NCI-H128 (cell line): Measurements from ENCODE around the gene SPSB1.

ENCODE experiments used
- DNase-seq: peaks from one replicate; lab custom pipeline; 2025; ENCODE audit not compliant: unreplicated experiment; lab: John Stamatoyannopoulos, UW

The SPSB1 gene

GRCh38 chr1:9317591-9318417 is 25.1 kb downstream of the SPSB1 start:
- no peak for DNase-seq

GRCh38 chr1:9319208-9319788 is 26.6 kb downstream of the SPSB1 start:
- DNase-seq = no peak

DNA sequence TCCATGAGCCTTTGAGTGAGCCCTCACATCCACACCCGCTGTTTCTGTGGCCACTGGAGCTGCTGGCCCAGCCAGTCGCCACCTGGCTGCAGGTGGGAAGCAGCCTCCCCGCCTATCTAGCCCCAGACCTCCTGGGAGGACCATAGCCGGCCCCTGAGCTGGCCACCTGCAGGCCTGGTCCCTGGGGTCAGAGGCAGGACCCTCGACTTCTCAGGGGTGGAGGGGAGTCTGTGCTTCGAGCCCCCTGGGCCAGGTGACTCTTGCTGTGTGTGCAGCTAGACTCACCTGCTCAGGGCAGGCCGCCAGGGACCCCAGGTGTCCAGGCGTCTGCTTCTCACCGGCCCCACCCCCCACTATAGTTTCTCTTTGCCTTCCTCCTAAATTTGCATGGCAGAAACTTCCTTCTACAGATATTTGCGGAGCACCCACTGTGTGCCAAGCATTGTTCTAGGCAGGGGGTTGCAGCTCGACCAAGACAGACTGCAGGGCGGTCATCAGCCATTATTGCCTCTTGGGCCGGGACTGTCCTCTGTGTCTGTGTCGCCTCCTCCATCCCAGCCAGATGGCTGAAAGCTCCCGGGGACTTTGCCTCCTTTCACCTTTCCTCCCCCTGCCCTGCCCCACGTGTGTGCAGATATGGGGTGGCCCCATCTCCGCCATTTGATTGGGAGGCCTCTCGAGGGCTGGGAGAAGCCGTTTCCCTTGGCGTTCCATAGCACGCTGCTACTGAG is 27.3 kb downstream of the SPSB1 start:
- DNase-seq = no peak

- no peak for DNase-seq
Measured at GRCh38 chr1:9320520-9321479, 28.1 kb downstream of the SPSB1 start.

DNA sequence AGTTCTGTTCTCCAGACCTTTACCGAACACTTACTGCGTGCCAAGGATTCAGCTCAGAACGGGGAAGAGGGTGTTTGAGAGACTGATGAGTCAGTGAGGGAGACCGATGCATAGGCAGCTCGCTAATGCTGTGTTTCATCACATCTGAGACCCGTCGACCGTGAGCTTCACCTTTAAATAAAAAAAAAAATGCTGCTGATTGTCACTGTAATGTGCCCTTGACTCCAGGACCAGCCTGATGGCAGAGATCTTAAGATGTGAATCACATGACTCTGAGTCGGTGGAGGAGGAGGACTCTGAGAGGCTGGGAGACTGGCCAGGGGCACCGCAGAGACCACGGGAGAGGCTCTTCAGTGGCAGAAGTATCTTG is 28.8 kb downstream of the SPSB1 start:
- no peak for DNase-seq

DNA sequence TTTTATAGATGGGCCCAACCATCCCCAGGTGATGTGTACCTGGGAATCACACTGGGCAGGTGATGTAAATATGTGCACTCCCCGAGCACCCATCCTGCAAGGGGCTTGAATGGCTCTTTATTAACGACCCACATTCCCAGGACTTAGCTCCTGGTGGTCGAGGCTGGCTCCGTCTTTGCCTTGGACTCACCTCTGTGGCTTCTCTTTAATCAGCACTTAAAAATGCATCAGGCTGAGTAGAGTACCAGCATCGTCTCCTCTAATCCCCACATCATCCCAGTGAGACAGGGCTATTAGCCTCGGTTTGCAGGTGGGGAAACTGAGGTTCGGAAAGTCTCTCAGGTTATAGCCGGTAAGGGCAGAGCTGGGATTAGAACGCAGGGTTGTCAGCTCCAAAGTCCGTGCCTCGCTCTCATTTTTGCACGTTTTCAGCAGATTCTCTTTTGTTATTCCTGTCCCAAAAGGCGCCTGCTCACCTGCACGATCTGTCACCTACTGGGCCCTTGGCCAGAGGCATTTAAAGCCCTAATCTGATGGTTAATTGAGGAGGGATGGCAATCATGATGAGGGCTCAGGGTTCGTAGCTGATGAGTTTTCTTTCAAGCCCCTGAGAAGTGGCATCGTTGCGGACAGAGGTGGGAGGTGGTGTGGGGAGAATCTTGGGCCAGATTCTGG is 29.4 kb downstream of the SPSB1 start:
- no peak for DNase-seq

DNA sequence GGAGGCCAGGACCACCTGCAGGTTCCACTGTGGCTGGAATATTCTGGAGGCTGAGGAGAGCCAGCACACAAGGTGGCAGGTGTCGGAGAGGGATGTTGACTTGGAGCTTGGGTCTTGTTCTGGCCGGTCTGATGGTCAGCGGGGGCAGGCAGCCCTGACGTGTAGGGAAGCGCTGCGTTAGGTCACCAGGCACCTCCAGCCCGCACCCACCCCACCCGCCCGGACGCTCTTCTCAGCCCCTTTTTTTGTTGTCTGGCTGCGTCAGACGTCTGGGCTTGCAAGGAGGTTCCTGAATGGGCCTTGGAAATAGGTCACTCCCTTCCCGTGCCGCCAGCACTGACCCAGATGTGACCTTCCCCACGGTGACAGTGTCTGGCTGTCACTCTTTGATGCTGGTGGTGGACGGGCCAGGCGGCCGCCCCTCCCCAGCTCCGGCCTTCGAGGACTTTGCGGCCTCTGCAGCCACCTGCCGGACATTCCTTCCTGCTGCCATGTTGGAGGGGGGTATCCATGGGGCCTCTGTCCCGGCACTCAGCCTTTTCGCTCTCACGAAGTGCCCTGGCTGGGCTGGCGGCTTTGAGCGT is 30.1 kb downstream of the SPSB1 start:
- DNase-seq = no peak

- no peak for DNase-seq
Measured at GRCh38 chr1:9324246-9325096, 31.8 kb downstream of the SPSB1 start.

- no peak for DNase-seq
Measured at GRCh38 chr1:9326596-9326995, 33.9 kb downstream of the SPSB1 start.

GRCh38 chr1:9328201-9328600 is 35.5 kb downstream of the SPSB1 start:
- DNase-seq = no peak

DNA sequence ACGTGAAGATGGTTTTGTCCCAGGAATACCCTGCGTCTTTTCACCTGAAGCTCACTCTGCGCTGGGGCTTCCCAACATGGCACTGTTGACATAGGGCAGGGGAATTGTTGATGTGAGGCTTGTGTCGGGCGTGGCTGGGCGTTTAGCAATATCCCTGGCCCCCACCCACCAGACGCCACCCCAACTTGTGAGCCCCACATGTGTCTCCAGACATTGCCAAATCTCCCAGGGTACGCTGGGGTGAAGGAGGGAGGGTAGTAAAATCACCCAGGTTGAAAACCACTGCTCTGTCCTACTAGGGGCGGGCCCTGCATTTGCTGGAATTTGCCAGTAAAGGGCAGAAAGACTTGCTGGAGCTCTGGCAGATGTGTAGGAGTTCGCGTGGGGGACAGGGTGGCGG is 36.0 kb downstream of the SPSB1 start:
- DNase-seq = no peak

- DNase-seq = no peak
Measured at GRCh38 chr1:9331016-9331415, 38.3 kb downstream of the SPSB1 start.

DNA sequence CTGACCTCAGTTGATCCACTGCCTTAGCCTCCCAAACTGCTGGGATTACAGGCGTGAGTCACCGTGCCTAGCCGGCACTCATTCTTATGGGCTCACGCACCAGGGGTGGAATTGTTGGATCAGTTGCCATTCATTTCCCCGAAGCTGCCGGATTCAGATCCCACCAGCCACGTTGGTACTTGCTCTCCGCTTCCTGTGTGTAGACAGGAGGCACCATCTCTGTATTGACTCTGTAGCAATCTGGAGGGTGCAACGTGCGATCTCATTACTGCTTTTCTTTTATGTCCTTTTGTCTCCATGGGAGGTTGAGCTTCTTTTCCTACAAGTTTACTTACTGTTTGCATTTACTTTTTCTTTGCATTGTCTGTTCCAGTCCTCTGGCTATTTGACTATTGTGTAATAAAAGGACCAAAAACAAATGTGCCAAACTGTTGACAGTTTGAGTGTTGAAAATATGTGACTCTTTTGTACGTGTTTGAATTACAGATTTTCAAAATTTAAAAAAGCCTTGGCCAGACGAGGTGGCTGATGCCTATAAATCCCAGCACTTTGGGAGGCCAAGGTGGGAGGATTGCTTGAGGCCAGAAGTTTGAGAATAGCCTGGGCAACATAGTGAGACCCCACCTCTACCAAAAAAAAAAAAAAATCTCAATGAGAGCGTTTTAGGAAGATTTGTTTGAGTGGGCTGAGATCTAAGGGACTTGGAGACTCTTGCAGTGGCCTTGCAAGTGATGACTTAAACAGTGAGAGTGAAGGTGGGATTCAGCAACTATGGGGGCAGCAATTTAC is 39.1 kb downstream of the SPSB1 start:
- DNase-seq = no peak

DNA sequence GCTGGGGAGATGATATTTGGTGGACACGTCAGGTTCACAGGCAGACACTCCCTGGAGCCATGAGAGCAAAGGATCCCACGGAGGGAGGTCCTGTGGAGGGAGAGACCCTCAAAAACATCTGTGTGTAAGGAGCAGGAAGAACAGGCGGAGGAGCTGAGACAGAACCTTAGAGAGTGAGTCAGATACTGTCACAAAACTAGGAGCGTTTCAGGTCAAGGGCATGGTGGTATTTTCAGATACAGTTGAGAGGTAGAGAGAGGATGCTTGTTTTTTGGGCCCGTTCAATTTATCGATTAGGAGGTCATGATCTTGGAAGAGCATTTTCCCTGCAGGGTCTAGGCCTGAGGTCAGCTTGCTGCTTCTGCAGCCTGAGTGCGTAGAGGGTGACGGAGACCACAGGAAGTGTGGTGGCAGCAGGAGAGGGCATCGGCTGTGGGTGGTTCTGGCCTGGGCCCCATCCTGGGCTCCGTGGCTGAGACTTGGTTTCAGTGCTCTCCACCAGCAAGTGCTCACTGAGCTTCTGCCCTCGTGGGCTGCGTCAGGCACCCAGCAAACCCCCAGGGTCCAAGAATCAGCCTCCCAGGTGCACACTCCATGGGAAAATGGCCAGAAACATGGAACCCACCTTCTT is 39.9 kb downstream of the SPSB1 start:
- no peak for DNase-seq

DNA sequence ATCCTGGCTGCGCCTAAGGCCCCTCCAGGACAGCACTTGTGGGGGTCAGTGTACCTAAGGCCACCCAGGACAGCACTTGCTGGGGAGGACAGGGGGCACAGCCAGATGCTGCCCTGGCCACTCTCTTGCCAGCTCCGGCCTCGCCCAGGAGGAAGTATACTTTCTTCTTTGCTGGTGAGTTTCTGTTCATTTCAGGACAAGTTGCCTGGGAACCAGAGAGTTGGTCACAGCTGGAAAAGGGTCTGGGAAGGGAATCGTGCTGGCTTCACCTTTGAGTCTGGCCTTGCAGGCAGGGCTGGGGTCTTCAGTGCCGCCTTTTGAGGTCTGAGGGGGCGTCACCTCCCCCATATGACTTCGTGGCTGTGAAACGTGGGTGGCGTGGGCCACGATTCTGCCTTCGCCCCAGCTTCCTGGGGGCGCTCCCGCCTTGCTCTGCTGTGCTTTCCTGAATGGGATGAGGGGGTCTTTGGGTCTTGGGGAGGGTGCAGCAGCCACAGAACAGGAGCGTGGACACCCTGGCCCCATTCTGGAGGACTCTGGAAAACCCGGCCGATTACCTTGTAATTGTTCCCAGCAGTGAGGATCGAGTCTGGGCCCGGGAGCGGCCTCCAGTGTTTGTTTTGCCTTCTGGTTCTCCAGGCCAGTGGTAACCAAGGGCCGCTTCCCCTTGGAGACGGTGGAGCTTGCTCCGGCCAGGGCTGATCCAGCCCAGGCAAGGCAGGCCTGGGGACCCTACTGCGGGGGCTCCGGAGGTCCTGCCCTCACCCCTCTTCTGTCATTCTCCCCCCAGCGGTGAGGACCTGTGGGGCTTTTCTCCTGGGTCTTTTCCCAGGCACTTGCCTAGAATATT is 45.9 kb downstream of the SPSB1 start:
- no peak for DNase-seq

- DNase-seq = no peak
Measured at GRCh38 chr1:9340172-9340854, 47.6 kb downstream of the SPSB1 start.
